A673 (cell line): ENCODE results near the gene PRDM16.

ENCODE experiments used
- CTCF ChIP-seq: fragments of 300-800, 200-600 bp; sonication (generic); conservative IDR thresholded peaks from 2 replicates; pipeline ENCODE4 v1.5.1; 2017; ENCODE audit warnings: low read depth, mild to moderate bottlenecking, antibody characterized with exemption, low read length, moderate library complexity, mixed read lengths
- EZH2 ChIP-seq: fragments of 200-600 bp; sonication (generic); IDR thresholded peaks from 2 replicates; pipeline ENCODE4 v1.6.1; 2017; ENCODE audit warnings: borderline replicate concordance, low read depth, mild to moderate bottlenecking, mixed read lengths, antibody characterized with exemption, low read length; ENCODE audit not compliant: poor library complexity, severe bottlenecking

- TF ChIP-seq CTCF (no peak), EZH2 (no peak)
Observed at GRCh38 chr1:3281735-3282134, 212.7 kb downstream of the PRDM16 start.
